WTC11 (cell line): ENCODE data around the gene PTGIS.

Experiments used
- CTCF ChIP-seq: fragments of 200-600 bp; IDR thresholded peaks from 2 replicates; pipeline ENCODE4 v1.8.0; 2022; ENCODE audit warnings: antibody characterized with exemption
- PRRX2 ChIP-seq: fragments of 250-450 bp; sonication (Bioruptor Pico); IDR thresholded peaks from 2 replicates; pipeline ENCODE4 v1.8.0; 2021; ENCODE audit warnings: mild to moderate bottlenecking
- RELA ChIP-seq: sonication (generic); formaldehyde crosslinking; IDR thresholded peaks from 2 replicates; pipeline ENCODE4 v1.8.1; 2022; ENCODE audit warnings: missing genetic modification reagents, mild to moderate bottlenecking, borderline replicate concordance
- TF ChIP-seq, protein P1 (sequence below): sonication (generic); formaldehyde crosslinking; IDR thresholded peaks from 2 replicates; pipeline ENCODE4 v1.8.1; 2023; ENCODE audit warnings: mild to moderate bottlenecking, missing genetic modification reagents, moderate library complexity
- TF ChIP-seq, protein P2 (sequence below): sonication (generic); formaldehyde crosslinking; IDR thresholded peaks from 2 replicates; pipeline ENCODE4 v1.8.0; 2023; ENCODE audit warnings: missing genetic modification reagents

GRCh38 chr20:49594143-49594930 lies 26.4 kb upstream of the PTGIS start:
- TF ChIP-seq CTCF (no peak), RELA (no peak), PRRX2 (CRISPR knock-in tag) (no peak)
- TF ChIP-seq, protein P1, sequence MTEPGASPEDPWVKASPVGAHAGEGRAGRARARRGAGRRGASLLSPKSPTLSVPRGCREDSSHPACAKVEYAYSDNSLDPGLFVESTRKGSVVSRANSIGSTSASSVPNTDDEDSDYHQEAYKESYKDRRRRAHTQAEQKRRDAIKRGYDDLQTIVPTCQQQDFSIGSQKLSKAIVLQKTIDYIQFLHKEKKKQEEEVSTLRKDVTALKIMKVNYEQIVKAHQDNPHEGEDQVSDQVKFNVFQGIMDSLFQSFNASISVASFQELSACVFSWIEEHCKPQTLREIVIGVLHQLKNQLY (CRISPR knock-in tag) = no peak
- TF ChIP-seq, protein P2, sequence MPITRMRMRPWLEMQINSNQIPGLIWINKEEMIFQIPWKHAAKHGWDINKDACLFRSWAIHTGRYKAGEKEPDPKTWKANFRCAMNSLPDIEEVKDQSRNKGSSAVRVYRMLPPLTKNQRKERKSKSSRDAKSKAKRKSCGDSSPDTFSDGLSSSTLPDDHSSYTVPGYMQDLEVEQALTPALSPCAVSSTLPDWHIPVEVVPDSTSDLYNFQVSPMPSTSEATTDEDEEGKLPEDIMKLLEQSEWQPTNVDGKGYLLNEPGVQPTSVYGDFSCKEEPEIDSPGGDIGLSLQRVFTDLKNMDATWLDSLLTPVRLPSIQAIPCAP (CRISPR knock-in tag) = no peak
